Measurements from ENCODE around the gene TRIM14. TPM values are rescaled to one million over a fixed set of nuclear protein-coding genes. Genes with fewer than 3 reads are reported as not detected.

The TRIM14 gene
- total and polyA plus RNA-seq, 2 donors (not counting 1 experiment from before 2014, with no cell fraction given) = 22.5 to 23.9 TPM

DNA sequence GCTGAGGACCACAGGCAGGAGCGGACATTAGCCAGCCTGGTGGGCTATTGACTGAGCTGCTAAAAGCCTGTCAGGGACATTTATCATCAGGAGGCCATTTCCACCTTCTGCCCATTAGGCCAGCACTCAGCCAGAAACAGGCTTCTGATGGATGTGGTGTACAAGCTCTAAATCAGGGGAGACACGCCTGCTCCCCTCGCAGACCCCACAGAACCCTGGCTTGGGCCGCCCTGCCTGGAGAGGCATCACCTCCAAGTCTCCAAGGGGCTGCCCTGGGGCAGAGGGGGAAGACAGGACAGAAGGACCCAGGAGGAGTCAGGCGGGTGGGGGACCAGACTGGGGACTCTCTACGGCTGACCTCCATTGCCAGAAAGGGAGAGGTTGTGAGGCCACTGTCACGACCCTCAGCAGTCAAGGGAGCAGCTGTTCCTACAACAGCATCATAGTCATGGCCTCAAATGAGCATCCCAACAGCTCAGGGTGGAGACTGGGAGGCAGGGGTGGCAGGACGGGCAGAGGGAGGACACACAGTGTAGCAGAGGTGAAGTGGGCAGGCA is 24.0 kb upstream of the TRIM14 start:
- whole genome bisulfite sequencing (ENCODE audit: insufficient coverage) = 93% methylated on average over 7 of the region's 8 CpGs
- ChIA-PET POLR2A (no interaction called here), CTCF (no interaction called here)
- no peak overlapping the region for H3K27ac ChIP-seq (ENCODE audit: low read length in 2 of 2)
- no peaks in the 10 kb centered on the region for H3K36me3 ChIP-seq (replicated peaks in 1 of 2; ENCODE audit: control extremely low read depth in 1 of 2, control insufficient read depth in 1 of 2, extremely low read depth in 1 of 2, insufficient read depth in 2 of 2, low read length in 1 of 2)
- ATAC-seq (ENCODE audit: low read depth) = no peak
- TF ChIP-seq, protein P1, sequence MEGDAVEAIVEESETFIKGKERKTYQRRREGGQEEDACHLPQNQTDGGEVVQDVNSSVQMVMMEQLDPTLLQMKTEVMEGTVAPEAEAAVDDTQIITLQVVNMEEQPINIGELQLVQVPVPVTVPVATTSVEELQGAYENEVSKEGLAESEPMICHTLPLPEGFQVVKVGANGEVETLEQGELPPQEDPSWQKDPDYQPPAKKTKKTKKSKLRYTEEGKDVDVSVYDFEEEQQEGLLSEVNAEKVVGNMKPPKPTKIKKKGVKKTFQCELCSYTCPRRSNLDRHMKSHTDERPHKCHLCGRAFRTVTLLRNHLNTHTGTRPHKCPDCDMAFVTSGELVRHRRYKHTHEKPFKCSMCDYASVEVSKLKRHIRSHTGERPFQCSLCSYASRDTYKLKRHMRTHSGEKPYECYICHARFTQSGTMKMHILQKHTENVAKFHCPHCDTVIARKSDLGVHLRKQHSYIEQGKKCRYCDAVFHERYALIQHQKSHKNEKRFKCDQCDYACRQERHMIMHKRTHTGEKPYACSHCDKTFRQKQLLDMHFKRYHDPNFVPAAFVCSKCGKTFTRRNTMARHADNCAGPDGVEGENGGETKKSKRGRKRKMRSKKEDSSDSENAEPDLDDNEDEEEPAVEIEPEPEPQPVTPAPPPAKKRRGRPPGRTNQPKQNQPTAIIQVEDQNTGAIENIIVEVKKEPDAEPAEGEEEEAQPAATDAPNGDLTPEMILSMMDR (IDR thresholded peaks at IDR 0.05) = no peak
- TF ChIP-seq EZH2 (IDR thresholded peaks at IDR 0.05; ENCODE audit: borderline replicate concordance, insufficient read depth, low read depth, low read length, poor library complexity, severe bottlenecking) = no peak
- H3K27me3 Mint-ChIP-seq = no peaks in the 10 kb centered on the region
- H3K79me2 ChIP-seq (ENCODE audit: control insufficient read depth, insufficient read depth, low read length) = no peaks in the 10 kb centered on the region
- H3K27me3 ChIP-seq (replicated peaks in 1 of 4; ENCODE audit: control extremely low read depth in 1 of 4, control insufficient read depth in 3 of 4, insufficient read depth in 4 of 4, low read length in 3 of 4) = no peaks in the 10 kb centered on the region
- peaks cover 8% of the 10 kb centered on the region for H3K4me1 Mint-ChIP-seq
- H3K9ac ChIP-seq (ENCODE audit: low read length) = no peak overlapping the region
- no peak overlapping the region for H3K4me3 ChIP-seq (ENCODE audit: control extremely low read depth in 1 of 5, extremely low read depth in 1 of 5, insufficient read depth in 1 of 5, low read depth in 2 of 5, low read length in 4 of 5)
- H3K27ac Mint-ChIP-seq = no peak overlapping the region
- H3K4me3 Mint-ChIP-seq = no peak overlapping the region
- intact Hi-C loops (cut with micrococcal nuclease) = no loop called here
- H3K4me2 ChIP-seq (replicated peaks; ENCODE audit: low read depth, low read length, poor library complexity, severe bottlenecking) = no peak overlapping the region
- H3K4me1 ChIP-seq (ENCODE audit: control insufficient read depth in 2 of 2, insufficient read depth in 2 of 2, low read length in 2 of 2) = peaks cover 9 to 11% of the 10 kb centered on the region in 2 donors
- no peak for DNase-seq
- H4K20me1 ChIP-seq (ENCODE audit: control insufficient read depth, insufficient read depth, low read length, poor library complexity, severe bottlenecking) = no peaks in the 10 kb centered on the region
- no peak overlapping the region for H2AFZ ChIP-seq (ENCODE audit: insufficient read depth, low read depth, low read length, poor library complexity, severe bottlenecking)
- no peaks in the 10 kb centered on the region for H3K9me3 Mint-ChIP-seq (ENCODE audit: insufficient read depth)
- no peaks in the 10 kb centered on the region for H3K9me3 ChIP-seq (ENCODE audit: control extremely low read depth in 1 of 3, control insufficient read depth in 2 of 3, insufficient read depth in 1 of 3, low read length in 2 of 3)

DNA sequence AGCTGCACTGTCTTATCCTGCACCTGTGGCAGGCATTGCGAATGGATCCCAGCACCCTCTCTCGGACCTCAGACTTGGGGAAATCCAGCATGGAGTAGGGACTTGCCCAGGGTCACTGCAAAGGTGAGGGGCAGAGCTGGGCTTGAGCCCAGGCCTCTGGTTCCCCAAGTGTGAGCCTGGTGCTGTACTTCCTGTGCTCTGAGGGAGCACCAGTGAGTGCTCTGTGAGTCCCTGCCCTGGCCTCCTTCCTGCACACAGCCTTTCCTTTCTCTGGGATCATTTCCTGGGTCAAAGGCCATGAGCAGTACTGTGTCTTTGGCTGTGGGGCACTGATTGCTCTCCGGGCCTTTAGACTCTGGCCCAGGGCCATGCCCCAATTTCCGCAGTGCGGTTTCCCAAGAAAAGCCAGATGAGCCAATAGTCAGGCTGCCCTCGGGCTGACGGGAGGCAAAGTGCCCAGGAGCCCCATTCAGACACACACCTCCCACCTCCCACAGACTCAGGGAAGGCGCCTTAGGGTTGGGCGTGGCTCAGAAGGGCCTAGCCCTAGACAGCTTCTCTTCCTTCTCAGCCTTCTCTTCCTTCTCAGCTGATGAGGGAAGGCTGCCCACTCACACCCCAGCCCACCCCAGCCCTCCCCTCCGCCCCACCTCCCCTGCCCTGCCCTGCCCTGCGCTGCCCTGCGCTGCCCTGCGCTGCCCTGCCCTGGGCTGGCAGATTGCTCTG is 23.3 kb upstream of the TRIM14 start:
- no peaks in the 10 kb centered on the region for H3K27me3 Mint-ChIP-seq
- Histone ChIP-seq H3K9ac (ENCODE audit: low read length) (no peak overlapping the region), H2AFZ (ENCODE audit: insufficient read depth, low read depth, low read length, poor library complexity, severe bottlenecking) (no peak overlapping the region), H3K27ac (ENCODE audit: low read length in 2 of 2) (no peak overlapping the region), H3K36me3 (replicated peaks in 1 of 2; ENCODE audit: control extremely low read depth in 1 of 2, control insufficient read depth in 1 of 2, extremely low read depth in 1 of 2, insufficient read depth in 2 of 2, low read length in 1 of 2) (no peaks in the 10 kb centered on the region), H3K4me2 (replicated peaks; ENCODE audit: low read depth, low read length, poor library complexity, severe bottlenecking) (no peak overlapping the region), H3K27me3 (replicated peaks in 1 of 4; ENCODE audit: control extremely low read depth in 1 of 4, control insufficient read depth in 3 of 4, insufficient read depth in 4 of 4, low read length in 3 of 4) (no peaks in the 10 kb centered on the region), H3K79me2 (ENCODE audit: control insufficient read depth, insufficient read depth, low read length) (no peaks in the 10 kb centered on the region), H3K4me1 (ENCODE audit: control insufficient read depth in 2 of 2, insufficient read depth in 2 of 2, low read length in 2 of 2) (peaks cover 9 to 11% of the 10 kb centered on the region in 2 donors), H3K4me3 (ENCODE audit: control extremely low read depth in 1 of 5, extremely low read depth in 1 of 5, insufficient read depth in 1 of 5, low read depth in 2 of 5, low read length in 4 of 5) (no peak overlapping the region), H3K9me3 (ENCODE audit: control extremely low read depth in 1 of 3, control insufficient read depth in 2 of 3, insufficient read depth in 1 of 3, low read length in 2 of 3) (no peaks in the 10 kb centered on the region), H4K20me1 (ENCODE audit: control insufficient read depth, insufficient read depth, low read length, poor library complexity, severe bottlenecking) (no peaks in the 10 kb centered on the region)
- TF ChIP-seq, protein P1 (IDR thresholded peaks at IDR 0.05) = no peak
- TF ChIP-seq EZH2 (IDR thresholded peaks at IDR 0.05; ENCODE audit: borderline replicate concordance, insufficient read depth, low read depth, low read length, poor library complexity, severe bottlenecking) = no peak
- DNase-seq (no peak), ATAC-seq (ENCODE audit: low read depth) (no peak)
- H3K4me1 Mint-ChIP-seq = peaks cover 8% of the 10 kb centered on the region
- POLR2A ChIA-PET = no interaction called here
- WGBS (ENCODE audit: insufficient coverage) = 92% methylated on average over 3 of the region's 13 CpGs
- no peak overlapping the region for H3K4me3 Mint-ChIP-seq
- H3K27ac Mint-ChIP-seq = no peak overlapping the region
- CTCF ChIA-PET = no interaction called here
- no peaks in the 10 kb centered on the region for H3K9me3 Mint-ChIP-seq (ENCODE audit: insufficient read depth)
- intact Hi-C loops (cut with micrococcal nuclease) = no loop called here

Data from B cell (primary cell).